ENCODE data around the gene PLCB4. TPM values are rescaled to one million over a fixed set of nuclear protein-coding genes. Genes with fewer than 3 reads are reported as not detected.

PLCB4 gene
- total RNA-seq, 1 experiment from 2014 or later = 0.91 TPM

GRCh38 chr20:9290331-9290730 is 221.4 kb downstream of the PLCB4 start:
- BruUV-seq (replicated peaks) = no TSS peak
- no peak overlapping the region for H3K4me3 Mint-ChIP-seq (ENCODE audit: unreplicated experiment)
- CTCF ChIA-PET = interaction anchor here (0.5 to 1.0 kb wide), 4 partner anchors 24 to 68 kb away, joined by 3 read pairs; no protein-coding TSS in a partner anchor
- DNase-seq (ENCODE audit: unreplicated experiment) = no peak
- no peaks in the 10 kb centered on the region for H3K9me3 Mint-ChIP-seq (ENCODE audit: unreplicated experiment)
- peaks cover 14% of the 10 kb centered on the region for H3K4me1 Mint-ChIP-seq (ENCODE audit: insufficient read depth, unreplicated experiment)
- H3K27me3 Mint-ChIP-seq (ENCODE audit: insufficient read depth, unreplicated experiment) = no peaks in the 10 kb centered on the region
- H3K27ac Mint-ChIP-seq (ENCODE audit: low read depth, unreplicated experiment) = no peak overlapping the region
- no peaks in the 10 kb centered on the region for H3K36me3 Mint-ChIP-seq (ENCODE audit: insufficient read depth, unreplicated experiment)
- no peak for TF ChIP-seq CTCF (IDR thresholded peaks at IDR 0.05; ENCODE audit: unreplicated experiment)
- POLR2A ChIA-PET = interaction anchor here (0.6 to 1.9 kb wide), 2 partner anchors 10 to 16 kb away, joined by 3 to 7 read pairs; no protein-coding TSS in a partner anchor
- intact Hi-C loops (cut with micrococcal nuclease) = no loop called here

GRCh38 chr20:9293145-9293544 is 224.3 kb downstream of the PLCB4 start:
- peak overlapping the region; percentile 9 for H3K27ac Mint-ChIP-seq (ENCODE audit: low read depth, unreplicated experiment)
- TF ChIP-seq CTCF (IDR thresholded peaks at IDR 0.05; ENCODE audit: unreplicated experiment) = no peak
- peaks cover 14% of the 10 kb centered on the region for H3K4me1 Mint-ChIP-seq (ENCODE audit: insufficient read depth, unreplicated experiment)
- no peaks in the 10 kb centered on the region for H3K27me3 Mint-ChIP-seq (ENCODE audit: insufficient read depth, unreplicated experiment)
- intact Hi-C loops (cut with micrococcal nuclease) = no loop called here
- H3K9me3 Mint-ChIP-seq (ENCODE audit: unreplicated experiment) = no peaks in the 10 kb centered on the region
- no peak overlapping the region for H3K4me3 Mint-ChIP-seq (ENCODE audit: unreplicated experiment)
- CTCF ChIA-PET = interaction anchor here (0.9 kb wide), 1 partner anchor 24 kb away, joined by 3 read pairs; no protein-coding TSS in a partner anchor
- no peaks in the 10 kb centered on the region for H3K36me3 Mint-ChIP-seq (ENCODE audit: insufficient read depth, unreplicated experiment)
- DNase-seq (ENCODE audit: unreplicated experiment) = no peak
- BruUV-seq (replicated peaks) = no TSS peak
- POLR2A ChIA-PET = interaction anchor here (0.8 kb wide), 1 partner anchor 398 kb away, joined by 3 read pairs; no protein-coding TSS in a partner anchor

- POLR2A ChIA-PET = interaction anchor here (0.6 to 1.3 kb wide), 5 partner anchors 13 to 124 kb away, joined by 3 to 4 read pairs (median 3); no protein-coding TSS in a partner anchor
- Mint-ChIP-seq H3K36me3 (ENCODE audit: insufficient read depth, unreplicated experiment) (no peaks in the 10 kb centered on the region), H3K9me3 (ENCODE audit: unreplicated experiment) (no peaks in the 10 kb centered on the region), H3K4me3 (ENCODE audit: unreplicated experiment) (no peak overlapping the region), H3K4me1 (ENCODE audit: insufficient read depth, unreplicated experiment) (peaks cover 14% of the 10 kb centered on the region), H3K27ac (ENCODE audit: low read depth, unreplicated experiment) (peak overlapping the region; percentile 9), H3K27me3 (ENCODE audit: insufficient read depth, unreplicated experiment) (no peaks in the 10 kb centered on the region)
- intact Hi-C loops (cut with micrococcal nuclease) = no loop called here
- CTCF ChIA-PET = interaction anchor here (0.7 to 0.9 kb wide), 4 partner anchors 22 to 42 kb away, joined by 3 read pairs; no protein-coding TSS in a partner anchor
- TF ChIP-seq CTCF (IDR thresholded peaks at IDR 0.05; ENCODE audit: unreplicated experiment) = no peak
- no TSS peak for BruUV-seq (replicated peaks)
- peak; percentile 66 for DNase-seq (ENCODE audit: unreplicated experiment)
Measured at GRCh38 chr20:9294041-9294440, 225.2 kb downstream of the PLCB4 start.

- TF ChIP-seq CTCF (IDR thresholded peaks at IDR 0.05; ENCODE audit: unreplicated experiment) = no peak
- peaks cover 4% of the 10 kb centered on the region for H3K9me3 Mint-ChIP-seq (ENCODE audit: unreplicated experiment)
- peaks cover 21% of the 10 kb centered on the region for H3K4me1 Mint-ChIP-seq (ENCODE audit: insufficient read depth, unreplicated experiment)
- no peaks in the 10 kb centered on the region for H3K27me3 Mint-ChIP-seq (ENCODE audit: insufficient read depth, unreplicated experiment)
- POLR2A ChIA-PET = interaction anchor here (0.9 kb wide), 1 partner anchor 9 kb away, joined by 4 read pairs; no protein-coding TSS in a partner anchor
- BruUV-seq (replicated peaks) = no TSS peak
- H3K36me3 Mint-ChIP-seq (ENCODE audit: insufficient read depth, unreplicated experiment) = no peaks in the 10 kb centered on the region
- CTCF ChIA-PET = no interaction called here
- intact Hi-C loops (cut with micrococcal nuclease) = no loop called here
- no peak overlapping the region for H3K27ac Mint-ChIP-seq (ENCODE audit: low read depth, unreplicated experiment)
- H3K4me3 Mint-ChIP-seq (ENCODE audit: unreplicated experiment) = no peak overlapping the region
- no peak for DNase-seq (ENCODE audit: unreplicated experiment)
Measured at GRCh38 chr20:9298906-9299305, 230.0 kb downstream of the PLCB4 start.

Measured in MCF 10A (cell line).